ENCODE data around the gene MRPL20.
A peak's percentile ranks its signal among the peaks of the same experiment; 100 is the strongest.
"Not testable (repeated sequence)": the region's sequence is repeated elsewhere in the genome, so short reads cannot be mapped to it uniquely, and the experiment has no call there.

Gene MRPL20

DNA sequence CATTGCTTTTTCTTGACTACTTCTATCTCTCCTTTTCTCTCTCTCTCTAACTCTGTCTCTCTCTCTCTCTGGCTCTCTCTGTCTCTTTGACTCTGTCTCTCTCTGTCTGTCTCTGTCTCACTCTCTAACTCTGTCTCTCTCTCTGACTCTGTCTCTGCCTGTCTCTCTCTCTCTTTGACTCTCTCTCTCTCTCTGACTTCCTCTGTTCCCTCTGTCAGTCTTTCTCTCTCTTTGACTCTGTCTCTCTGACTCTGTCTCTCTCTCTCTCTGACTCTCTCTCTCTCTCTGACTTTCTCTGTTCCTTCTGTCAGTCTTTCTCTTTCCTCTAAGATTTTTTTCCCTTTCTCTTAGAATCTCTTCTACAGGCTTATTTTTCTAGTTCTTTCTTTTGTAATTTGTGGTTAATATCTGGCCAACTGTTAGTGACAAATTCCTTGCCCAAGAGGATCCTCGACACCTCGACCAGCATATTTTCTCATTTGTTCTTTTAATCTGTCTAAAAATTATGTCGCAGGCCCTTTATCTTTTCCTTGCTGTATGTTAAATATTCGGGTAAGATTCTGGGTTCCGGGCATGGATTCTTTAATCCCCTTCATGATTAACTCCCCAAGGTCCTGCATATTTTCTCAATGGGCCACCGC lies 42.1 kb upstream of the MRPL20 start, which contains the start of gene ATAD3C:
TSS of gene ATAD3C (plus strand) at position 591 of the 641 bp plus-strand sequence. CDS start 995 bp downstream, outside the sequence.
- H3K4me3 ChIP-seq (replicated peaks; ENCODE audit: low read depth, low read length), result no peak within 1 kb of the TSS
- TF ChIP-seq, protein P1, sequence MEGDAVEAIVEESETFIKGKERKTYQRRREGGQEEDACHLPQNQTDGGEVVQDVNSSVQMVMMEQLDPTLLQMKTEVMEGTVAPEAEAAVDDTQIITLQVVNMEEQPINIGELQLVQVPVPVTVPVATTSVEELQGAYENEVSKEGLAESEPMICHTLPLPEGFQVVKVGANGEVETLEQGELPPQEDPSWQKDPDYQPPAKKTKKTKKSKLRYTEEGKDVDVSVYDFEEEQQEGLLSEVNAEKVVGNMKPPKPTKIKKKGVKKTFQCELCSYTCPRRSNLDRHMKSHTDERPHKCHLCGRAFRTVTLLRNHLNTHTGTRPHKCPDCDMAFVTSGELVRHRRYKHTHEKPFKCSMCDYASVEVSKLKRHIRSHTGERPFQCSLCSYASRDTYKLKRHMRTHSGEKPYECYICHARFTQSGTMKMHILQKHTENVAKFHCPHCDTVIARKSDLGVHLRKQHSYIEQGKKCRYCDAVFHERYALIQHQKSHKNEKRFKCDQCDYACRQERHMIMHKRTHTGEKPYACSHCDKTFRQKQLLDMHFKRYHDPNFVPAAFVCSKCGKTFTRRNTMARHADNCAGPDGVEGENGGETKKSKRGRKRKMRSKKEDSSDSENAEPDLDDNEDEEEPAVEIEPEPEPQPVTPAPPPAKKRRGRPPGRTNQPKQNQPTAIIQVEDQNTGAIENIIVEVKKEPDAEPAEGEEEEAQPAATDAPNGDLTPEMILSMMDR (IDR thresholded peaks at IDR 0.05; ENCODE audit: low read length, missing control alignments), result no peak
- DNase-seq (ENCODE audit: low read depth), result no peak

DNA sequence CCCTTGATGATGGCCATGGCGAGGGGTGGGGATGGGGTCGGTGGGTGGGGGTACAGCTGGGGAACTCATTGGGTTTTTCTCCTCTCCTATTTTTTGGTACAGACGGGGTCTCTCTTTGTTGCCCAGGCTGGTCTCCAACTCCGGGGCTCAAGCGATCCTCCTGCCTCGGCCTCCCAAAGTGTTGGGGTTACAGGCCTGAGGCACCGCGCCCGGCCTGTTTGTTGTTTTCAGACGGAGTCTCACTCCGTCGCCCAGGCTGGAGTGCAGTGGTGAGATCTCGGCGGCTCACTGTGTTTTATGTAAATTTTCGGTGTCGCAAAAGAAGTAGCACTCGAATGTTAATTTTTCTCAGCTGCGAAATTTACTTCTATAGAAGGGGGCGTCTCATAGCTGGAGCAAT lies 39.5 kb upstream of the MRPL20 start:
- H3K4me3 ChIP-seq (replicated peaks; ENCODE audit: low read depth, low read length); DNase-seq (ENCODE audit: low read depth): not testable (repeated sequence)

DNA sequence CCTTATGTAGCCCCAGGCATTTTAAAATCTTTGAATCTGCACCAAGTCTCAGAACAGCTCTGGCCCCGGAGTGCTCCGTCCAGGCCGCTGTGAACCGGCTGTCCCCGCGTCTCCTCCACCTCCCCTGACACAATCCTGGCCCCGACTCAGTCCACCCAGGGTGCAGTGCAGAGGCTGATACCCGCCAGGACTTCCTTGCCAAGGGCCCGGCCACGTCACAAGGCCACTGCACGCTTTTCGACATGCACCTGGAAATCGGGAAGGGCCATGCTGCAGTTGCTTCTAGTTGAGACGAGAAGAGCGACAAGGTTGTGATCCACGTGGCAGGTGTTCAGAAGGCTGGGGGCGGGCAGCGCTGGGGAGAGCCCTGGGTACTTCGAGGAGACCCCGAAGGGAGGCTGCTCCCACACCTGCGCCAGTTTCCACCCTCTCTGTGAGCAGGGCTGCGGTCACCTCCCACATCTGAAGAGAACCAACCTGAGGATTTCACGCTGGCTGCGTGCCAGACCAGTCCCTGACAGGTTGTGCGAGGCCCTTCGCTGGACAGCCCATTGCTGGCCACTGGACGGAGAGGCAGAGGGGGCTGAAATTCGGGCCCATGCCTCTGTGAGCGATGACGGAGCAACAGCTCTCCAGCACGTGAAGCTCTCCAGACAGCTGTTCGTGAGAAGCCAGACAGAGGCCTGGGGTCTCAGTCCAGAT lies 35.1 kb upstream of the MRPL20 start:
- TF ChIP-seq, protein P1 (IDR thresholded peaks at IDR 0.05; ENCODE audit: low read length, missing control alignments), result no peak
- no peak for DNase-seq (ENCODE audit: low read depth)
- no peak overlapping the region for H3K4me3 ChIP-seq (replicated peaks; ENCODE audit: low read depth, low read length)

DNA sequence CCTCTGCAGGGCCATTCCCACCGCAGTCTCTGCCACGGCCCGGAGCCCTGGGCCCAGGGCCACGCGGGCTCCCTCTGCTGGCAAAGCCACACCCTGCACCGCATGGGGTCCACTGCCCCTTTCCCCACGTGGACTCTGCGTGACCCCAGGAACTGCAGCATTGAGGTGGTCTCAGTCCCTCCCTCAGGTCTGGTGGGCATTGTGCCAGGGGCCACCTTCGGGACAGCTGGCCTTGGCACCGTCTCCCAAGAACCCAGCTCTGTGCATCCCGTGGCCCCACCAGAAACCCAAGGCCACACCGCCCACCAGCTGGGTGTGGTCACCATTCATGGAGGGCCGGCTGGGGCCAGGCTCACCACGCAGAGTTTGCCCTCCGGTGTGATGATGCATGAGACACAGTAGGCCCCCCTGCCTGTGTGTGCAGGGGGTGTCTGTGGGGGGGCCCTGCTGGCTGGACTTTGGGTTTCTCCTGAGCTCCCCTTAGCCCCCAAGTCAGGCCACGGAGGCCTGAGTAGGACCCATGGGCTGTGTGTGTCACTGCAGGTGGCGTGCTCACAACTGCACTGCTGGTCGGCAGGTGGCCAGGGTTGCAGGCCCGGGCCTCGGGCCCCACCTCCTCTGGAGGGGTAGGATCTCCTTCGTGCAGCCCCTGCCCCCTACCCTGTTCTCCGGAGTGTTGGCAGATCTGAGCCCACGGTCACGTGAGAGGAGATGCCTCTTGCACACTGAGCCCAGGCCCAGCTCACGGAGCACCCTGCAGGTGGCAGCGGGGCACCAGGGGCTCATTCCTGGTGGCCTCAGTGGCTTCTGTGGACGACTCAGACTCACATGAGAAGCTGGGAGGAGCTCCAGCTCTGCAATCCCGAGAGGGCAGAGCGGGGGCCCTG lies 34.2 kb upstream of the MRPL20 start:
- peak; percentile 45 for DNase-seq (ENCODE audit: low read depth)
- TF ChIP-seq, protein P1 (IDR thresholded peaks at IDR 0.05; ENCODE audit: low read length, missing control alignments), result peak; percentile 84
- H3K4me3 ChIP-seq (replicated peaks; ENCODE audit: low read depth, low read length), result no peak overlapping the region

DNA sequence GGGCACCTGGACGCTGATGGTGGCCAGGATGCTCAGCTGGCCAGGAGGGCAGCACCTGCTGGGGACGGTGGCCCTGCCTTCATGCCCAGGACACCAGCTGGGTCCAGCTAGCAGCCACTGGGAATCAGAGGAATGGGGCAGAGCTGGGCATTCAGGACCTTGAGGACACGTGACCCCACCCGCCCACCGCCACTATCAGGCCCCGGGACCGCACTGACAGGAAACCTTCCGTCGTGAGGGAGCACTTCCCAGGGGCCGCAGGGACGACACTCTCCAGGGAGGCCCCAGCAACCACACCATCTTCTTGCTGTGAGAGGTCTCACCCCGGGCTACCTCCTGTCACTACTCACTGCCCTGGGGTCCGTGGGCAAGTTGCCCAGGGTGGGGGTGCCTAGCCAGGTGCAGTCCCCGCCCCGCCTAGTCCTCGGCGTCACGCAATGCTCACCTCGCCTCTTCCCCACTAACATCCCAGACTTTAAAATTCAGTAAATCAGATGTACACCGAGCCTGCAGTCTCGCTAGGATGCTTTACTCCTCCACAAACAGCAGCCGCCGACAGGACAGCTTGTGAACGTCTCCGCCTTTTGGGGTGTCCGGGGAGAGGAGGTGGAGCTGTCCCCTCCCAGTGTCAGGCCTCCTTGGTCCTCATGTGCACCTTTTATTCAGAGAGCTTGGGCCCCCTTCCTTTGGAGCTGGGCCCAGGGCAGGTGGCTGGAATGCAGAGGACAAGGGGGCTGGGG lies 33.3 kb upstream of the MRPL20 start:
- TF ChIP-seq, protein P1 (IDR thresholded peaks at IDR 0.05; ENCODE audit: low read length, missing control alignments), result no peak
- DNase-seq (ENCODE audit: low read depth), result no peak
- no peak overlapping the region for H3K4me3 ChIP-seq (replicated peaks; ENCODE audit: low read depth, low read length)

DNA sequence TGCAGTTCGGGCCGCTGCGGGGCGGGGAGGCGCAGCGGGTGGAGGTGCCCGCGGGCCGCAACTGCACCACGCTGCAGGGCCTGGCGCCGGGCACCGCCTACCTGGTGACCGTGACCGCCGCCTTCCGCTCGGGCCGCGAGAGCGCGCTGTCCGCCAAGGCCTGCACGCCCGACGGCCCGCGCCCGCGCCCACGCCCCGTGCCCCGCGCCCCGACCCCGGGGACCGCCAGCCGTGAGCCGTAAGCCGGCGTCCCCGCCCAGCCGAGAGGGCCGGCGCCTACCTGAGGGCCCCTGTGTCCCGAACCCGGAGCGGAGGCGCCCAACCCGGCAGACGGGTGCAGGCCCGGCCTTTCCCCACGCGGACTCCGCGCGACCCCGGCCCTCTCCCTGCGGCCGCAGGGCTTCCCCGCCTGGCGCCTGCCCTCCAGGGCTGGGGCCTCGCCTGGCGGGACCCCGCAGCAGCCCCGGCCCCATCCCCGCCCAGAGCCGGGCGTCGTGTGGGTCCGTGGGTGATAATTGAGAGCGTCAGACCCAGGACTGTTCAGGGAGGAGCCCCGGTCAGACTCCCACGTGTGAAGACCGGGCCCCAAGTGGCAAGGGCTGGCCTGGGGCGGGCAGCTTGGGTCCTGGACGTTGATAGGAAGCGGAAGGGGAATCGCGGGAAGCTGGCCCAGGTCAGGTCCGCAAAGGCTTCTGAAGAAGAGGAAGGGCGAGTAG lies 32.6 kb upstream of the MRPL20 start:
- DNase-seq (ENCODE audit: low read depth), result no peak
- TF ChIP-seq, protein P1 (IDR thresholded peaks at IDR 0.05; ENCODE audit: low read length, missing control alignments), result no peak
- H3K4me3 ChIP-seq (replicated peaks; ENCODE audit: low read depth, low read length), result no peak overlapping the region

Measured in fibroblast of pulmonary artery (primary cell).